Gastroesophageal sphincter (tissue), 3 donors: Measurements from ENCODE around the gene PYGO1.

ENCODE experiments used
- CTCF ChIP-seq, 4 experiments: fragments of 200-600 bp in 2 of 4; fragments of 450-650 bp in 2 of 4; sonication (generic) in 1 of 4; IDR thresholded peaks; one replicate each; pipeline ENCODE4 v1.5.1; 2017 to 2019; ENCODE audit warnings: antibody characterized with exemption in 4 of 4, mild to moderate bottlenecking in 2 of 4, moderate library complexity in 2 of 4
- EP300 ChIP-seq: sonication (generic); formaldehyde crosslinking; IDR thresholded peaks from one replicate; pipeline ENCODE4 v1.6.1; 2017; ENCODE audit warnings: antibody characterized with exemption, mild to moderate bottlenecking
- POLR2A ChIP-seq, 2 donors: fragments of 450-650 bp; IDR thresholded peaks; one replicate each; pipeline ENCODE4 v1.6.1; 2017; ENCODE audit warnings: antibody characterized with exemption in 2 of 2, mild to moderate bottlenecking in 2 of 2, moderate library complexity in 1 of 2
- POLR2AphosphoS5 ChIP-seq: sonication (generic); formaldehyde crosslinking; IDR thresholded peaks from one replicate; pipeline ENCODE4 v1.6.1; 2017; ENCODE audit warnings: antibody characterized with exemption

- TF ChIP-seq CTCF (IDR thresholded peaks at IDR 0.05) (no peak), EP300 (no peak), POLR2AphosphoS5 (no peak), POLR2A (IDR thresholded peaks at IDR 0.05) (no peak)
These were observed 11.3 kb upstream of the PYGO1 start for GRCh38 chr15:55599439-55599838.
